Vagina (tissue), 2 donors: Measurements from ENCODE around the gene AGER.

ENCODE experiments used
- POLR2A ChIP-seq, 2 donors: fragments of 450-650 bp; IDR thresholded peaks; one replicate each; pipeline ENCODE4 v1.6.1; 2017; ENCODE audit warnings: antibody characterized with exemption in 2 of 2, mild to moderate bottlenecking in 2 of 2, moderate library complexity in 2 of 2
- POLR2AphosphoS5 ChIP-seq, 2 donors: sonication (generic); formaldehyde crosslinking; IDR thresholded peaks; one replicate each; pipeline ENCODE4 v1.9.0; 2017; ENCODE audit warnings: antibody characterized with exemption in 2 of 2, mild to moderate bottlenecking in 2 of 2, low read depth in 1 of 2; ENCODE audit not compliant: insufficient read depth in 1 of 2
- TF ChIP-seq, protein P1 (sequence below), 3 experiments: fragments of 450-650 bp in 2 of 3; fragments of 200-600 bp in 1 of 3; sonication (generic) in 1 of 3; IDR thresholded peaks; one replicate each; pipeline ENCODE4 v1.5.1; 2017 to 2019; ENCODE audit warnings: antibody characterized with exemption in 3 of 3, mild to moderate bottlenecking in 2 of 3, moderate library complexity in 2 of 3

DNA sequence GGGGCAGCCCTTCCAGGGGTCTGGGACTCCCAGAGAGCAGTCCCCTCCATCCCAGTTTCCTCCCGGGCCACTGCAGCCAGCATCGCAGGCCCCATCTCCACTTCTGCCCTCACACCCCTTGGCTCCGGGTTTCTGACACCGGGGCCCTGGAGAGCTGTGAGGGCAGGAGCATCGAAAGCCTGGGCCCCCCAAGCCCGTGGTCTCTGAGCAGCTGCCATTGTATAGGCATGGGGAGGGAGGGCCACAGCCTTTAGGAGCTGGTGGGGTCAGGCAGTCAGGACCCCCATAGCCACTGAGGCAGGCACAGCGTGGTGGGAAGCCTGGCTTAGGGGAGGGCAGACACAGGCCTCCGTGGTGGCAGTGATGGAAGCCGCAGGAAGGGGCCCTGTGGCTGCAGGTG, 18.1 kb upstream of the AGER start:
- TF ChIP-seq, protein P1, sequence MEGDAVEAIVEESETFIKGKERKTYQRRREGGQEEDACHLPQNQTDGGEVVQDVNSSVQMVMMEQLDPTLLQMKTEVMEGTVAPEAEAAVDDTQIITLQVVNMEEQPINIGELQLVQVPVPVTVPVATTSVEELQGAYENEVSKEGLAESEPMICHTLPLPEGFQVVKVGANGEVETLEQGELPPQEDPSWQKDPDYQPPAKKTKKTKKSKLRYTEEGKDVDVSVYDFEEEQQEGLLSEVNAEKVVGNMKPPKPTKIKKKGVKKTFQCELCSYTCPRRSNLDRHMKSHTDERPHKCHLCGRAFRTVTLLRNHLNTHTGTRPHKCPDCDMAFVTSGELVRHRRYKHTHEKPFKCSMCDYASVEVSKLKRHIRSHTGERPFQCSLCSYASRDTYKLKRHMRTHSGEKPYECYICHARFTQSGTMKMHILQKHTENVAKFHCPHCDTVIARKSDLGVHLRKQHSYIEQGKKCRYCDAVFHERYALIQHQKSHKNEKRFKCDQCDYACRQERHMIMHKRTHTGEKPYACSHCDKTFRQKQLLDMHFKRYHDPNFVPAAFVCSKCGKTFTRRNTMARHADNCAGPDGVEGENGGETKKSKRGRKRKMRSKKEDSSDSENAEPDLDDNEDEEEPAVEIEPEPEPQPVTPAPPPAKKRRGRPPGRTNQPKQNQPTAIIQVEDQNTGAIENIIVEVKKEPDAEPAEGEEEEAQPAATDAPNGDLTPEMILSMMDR (IDR thresholded peaks at IDR 0.05): no peak
- TF ChIP-seq POLR2AphosphoS5 (IDR thresholded peaks at IDR 0.05; ENCODE audit: insufficient read depth in 1 of 2, low read depth in 1 of 2) (no peak), POLR2A (IDR thresholded peaks at IDR 0.05) (no peak)
